Stimulated activated CD4-positive, alpha-beta T cell treated with anti-CD3 and anti-CD28 coated beads, Interleukin-15, amount 100 ng/mL, for 24 hours (primary cell): ENCODE measurements around the gene NOD1.
"Not testable (repeated sequence)": the region's sequence is repeated elsewhere in the genome, so short reads cannot be mapped to it uniquely, and the experiment has no call there.

Experiments
- DNase-seq: peaks from one replicate; pipeline ENCODE4 v3.0.0-alpha.2; 2020

The NOD1 gene

DNA sequence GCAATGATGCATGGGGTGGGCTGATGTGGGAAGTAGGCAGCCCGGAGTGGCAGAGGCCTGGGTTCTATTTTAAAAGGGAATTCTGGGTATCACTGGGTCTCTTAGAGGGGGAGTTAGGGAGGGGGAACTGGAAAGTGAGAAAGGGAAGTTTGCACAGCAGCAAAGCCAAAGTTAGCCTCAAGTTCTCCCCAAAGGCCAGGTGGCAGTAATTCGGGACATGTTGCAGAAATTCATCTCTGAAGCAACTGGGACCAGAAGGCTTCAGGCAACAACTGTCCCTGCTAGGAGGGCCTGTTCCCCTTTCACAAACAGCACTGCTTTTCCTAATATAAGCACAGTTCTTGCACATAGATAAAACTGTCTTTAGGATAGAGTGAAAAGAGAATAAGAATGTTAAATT lies 67.4 kb downstream of the NOD1 start:
- DNase-seq, result no peak

DNA sequence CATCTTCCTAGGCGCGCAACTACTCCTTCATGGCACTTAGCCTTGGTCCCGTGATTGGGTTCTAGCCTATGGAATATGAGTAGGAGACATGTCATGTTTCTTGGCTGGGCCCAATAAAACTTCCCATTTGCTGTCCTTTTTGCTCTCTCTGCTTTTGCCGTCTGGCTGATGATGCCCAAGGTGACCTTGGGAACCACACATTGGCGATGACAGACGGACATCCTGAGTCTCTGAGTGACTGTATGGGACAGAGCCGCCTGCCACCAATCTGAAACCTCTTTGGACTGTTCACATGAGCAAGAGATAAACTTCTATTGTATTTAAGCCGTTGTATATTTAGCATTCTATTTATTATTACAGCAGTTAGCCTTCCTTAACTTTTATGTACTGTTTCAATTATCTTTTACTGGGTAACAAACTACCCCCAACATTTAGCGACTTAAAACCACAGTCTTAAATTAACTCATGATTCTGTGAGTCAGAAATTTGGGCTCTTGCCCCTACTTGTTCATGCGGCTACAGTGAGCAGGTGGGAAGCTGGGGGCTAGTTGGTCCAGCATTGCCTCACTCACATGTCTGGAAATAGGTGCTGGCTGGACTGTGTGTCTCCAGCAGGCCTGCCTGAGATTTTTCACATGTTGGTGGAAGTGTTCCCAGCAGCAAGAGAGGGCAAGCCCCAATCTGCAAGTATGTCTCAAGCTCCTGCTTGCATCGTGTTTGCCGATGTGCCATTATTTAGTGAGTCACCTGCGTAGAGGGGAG lies 71.7 kb downstream of the NOD1 start:
- no peak for DNase-seq

DNA sequence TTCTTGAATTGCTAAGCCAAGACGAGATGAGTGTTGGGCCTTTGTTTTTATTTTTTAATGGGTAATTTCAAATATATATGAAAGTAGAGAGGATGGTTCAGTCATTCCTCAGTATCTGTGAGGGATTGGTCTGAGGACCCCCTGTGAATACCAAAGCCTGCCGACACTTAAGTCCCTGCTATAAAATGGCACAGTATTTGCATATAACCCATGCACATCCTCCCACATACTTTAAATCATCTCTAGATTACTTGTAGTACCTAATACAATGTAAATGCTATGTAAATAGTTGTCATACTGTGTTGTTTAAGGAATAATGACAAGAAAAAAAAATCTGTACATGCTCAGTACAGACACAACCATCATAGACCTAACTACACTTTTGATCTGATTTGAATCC lies 73.4 kb downstream of the NOD1 start:
- DNase-seq, result no peak

DNA sequence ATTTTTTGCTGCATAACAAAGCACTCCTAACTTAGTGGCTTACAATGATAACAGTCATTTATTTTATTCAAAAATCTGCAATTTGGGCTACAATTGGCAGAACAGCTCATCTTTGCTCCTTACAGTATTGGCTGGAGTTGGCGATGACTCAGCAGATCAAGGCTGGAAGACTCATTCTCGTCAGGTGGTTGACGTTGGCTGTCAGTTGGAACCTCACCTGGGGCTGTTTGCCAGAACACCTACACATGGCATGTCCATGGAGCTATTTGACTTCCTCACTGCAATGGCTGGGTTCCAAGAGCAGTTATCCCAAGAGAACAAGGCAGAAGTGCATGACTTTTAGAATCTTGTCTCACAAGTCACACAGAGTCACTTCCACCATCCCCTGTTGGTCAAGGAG lies 75.1 kb downstream of the NOD1 start:
- no peak for DNase-seq

DNA sequence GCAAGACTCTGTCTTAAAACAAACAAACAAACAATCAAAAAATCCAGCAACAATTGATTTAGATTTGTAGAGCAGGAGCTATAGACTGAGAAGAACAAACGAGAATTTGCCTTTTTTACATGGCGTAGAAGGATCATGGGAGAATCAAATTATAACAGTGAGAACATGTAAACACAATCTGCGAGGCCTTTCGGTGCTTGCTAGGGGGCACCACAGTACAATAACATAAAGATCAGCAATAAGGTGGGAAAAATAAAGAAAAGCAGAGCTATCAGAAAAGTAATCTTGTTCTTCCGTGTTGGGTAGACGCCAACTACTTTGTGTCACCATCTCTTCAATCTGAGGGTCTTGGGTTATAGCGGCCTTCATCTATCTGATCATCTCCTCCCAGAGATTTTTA lies 82.2 kb downstream of the NOD1 start:
- DNase-seq, result no peak

DNA sequence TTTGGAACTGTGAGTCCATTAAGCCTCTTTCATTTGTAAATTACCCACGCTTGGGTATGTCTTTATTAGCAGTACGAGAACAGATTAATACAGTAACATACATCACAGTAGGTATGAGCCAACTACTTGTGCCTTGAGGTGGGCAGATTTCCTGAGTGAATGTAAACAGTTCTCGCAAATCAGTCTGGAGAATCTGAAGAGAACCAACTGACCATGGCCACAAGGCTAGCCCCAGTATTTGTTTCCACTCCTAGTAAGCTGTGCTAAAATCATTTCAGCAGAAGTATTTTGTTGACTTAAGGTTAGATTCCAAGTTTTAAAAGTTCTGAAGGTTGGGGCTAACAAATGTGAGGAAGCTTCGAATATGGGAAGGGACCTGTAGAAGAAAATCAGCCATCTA lies 82.9 kb downstream of the NOD1 start:
- no peak for DNase-seq

DNA sequence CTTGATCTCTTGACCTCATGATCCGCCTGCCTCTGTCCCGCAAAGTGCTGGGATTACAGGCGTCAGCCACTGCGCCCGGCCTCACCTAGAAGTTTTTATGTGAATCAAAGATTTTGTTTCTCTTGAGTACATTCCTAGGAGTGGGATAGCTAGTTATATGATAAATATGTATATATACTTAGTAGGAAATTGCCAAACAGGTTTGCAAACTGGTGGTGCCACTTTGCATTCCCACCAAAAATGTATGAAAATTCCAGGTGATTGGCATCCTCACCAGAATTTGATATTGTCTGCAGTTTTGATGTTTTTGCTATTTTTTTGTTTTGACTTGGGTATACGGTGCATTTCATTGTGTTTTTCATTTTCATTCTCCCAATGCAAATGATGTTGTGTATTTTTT lies 86.8 kb downstream of the NOD1 start:
- DNase-seq, result no peak

DNA sequence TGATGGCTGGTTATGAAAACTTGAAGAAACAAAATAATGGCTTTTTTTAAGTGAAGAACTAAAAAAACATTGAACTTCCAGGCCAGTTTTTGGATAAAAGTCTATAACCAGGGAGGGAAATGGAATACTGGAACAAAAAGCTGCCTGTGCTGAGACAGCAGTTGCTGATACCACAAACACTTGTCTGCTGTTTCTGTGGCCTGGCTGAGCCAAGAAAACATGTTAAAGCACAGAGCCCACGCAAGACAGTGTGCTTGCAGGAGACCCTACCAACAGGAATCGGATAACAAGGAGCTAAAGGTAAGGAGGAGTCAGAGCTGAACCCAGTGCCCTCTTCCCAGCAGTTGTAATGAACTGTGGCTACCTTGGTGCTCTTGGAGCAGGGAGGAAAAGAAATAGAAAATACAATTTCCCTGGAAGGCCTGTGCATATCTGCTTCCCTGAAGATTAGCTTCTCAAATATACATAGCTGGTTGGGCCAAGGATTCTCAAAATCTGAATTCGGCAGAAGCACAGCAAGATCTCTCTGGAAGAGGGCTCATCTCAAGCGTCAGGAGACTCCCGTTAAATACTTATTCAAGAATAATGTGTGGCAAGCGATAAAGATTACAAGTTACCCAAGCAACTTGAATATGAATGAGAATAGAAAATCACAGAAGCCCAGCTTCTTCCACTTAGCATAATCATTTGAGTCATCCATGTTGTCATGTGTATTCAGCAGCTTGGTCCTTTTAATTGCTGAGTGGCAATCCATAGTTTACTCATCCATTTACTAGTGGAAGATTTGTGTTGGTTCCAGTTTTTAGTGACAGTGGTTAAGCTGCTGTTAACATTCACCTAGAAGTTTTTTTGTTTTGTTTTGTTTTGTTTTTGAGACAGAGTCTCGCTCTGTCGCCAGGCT lies 87.6 kb downstream of the NOD1 start:
- DNase-seq, result no peak

DNA sequence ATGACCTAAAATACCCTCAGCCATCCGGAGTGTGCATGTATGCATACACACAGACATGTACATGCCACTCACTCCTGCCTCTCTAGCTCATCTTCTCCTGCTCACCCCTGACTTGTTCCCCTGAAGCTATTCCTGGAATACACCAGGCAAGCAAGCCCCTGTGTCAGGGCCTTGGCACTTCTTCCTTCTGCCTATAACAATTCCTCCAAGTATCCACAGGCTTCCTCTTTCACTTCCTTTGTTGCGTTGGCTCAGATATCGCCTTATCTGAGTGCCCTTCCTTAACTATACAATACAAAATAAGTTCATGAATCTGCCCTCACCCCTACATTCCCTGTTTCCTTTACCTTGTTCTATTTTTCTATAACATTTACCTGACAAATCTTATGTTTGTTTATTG lies 88.8 kb downstream of the NOD1 start:
- no peak for DNase-seq

DNA sequence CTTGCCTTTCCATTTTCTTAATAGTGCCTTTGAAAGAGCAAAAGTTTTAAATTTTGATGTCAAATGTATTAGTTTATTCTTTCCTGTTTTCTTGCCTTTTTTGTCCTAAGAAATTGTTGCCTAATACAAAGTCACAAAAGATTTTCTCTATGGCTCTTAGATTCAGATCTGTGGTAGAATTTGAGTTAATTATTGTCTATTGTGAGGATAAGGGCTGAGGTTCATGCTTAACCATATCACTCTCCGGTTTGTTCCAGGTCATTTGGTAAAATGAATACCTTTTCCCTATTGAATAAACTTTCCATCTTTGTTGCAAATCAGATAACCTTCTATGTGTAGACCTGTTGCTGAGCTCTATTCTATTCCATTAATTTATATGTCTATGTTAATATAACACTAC lies 96.0 kb downstream of the NOD1 start:
- no peak for DNase-seq

DNA sequence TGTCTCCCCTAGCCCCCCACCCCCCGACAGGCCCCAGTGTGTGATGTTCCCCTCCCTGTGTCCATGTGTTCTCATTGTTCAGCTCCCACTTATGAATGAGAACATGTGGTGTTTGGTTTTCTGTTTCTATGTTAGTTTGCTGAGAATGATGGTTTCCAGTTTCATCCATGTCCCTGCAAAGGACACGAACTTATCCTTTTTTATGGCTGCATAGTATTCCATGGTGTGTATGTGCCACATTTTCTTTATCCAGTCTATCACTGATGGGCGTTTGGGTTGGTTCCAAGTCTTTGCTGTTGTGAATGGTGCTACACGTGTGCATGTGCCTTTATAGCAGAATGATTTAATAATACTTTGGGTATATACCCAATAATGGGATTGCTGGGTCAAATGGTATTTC lies 97.8 kb downstream of the NOD1 start:
- not testable (repeated sequence) for DNase-seq

DNA sequence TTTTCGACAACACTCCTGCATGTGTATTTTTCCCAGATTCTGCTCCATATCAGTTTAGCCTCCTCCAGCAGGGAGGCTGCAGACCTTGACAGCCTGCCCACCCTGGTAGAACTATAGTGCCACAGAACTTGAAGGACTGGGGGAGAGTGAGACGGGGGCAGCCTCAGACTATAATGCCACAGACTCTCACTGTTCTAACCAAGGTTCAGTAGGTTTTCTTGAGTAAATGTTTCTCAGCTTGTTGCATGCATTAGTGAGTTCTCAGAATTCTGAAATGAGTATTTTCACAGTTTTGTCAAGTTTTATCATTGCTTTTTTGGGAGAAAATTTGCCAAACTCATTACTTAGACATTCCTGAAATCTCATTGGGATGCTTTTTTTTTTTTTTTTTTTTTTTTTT lies 98.3 kb downstream of the NOD1 start:
- DNase-seq, result no peak

DNA sequence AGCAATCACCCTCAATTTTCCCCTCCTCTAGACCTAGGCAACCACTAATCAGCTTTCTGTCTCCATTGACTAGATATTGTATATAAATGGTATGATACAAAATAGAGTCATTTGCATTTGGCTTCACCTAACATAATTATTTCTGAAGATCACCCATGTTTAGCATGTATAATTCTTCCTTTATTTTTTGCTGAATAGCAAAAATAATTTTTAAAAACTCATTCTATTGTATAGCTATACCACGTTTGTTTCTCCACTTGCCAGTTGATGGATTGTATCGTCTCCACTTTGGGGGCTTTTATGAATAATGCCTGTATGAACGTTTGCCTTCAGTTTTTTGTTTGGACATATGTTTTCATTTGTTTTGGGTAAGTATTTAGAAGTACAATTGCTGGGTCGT lies 98.8 kb downstream of the NOD1 start:
- DNase-seq, result no peak

DNA sequence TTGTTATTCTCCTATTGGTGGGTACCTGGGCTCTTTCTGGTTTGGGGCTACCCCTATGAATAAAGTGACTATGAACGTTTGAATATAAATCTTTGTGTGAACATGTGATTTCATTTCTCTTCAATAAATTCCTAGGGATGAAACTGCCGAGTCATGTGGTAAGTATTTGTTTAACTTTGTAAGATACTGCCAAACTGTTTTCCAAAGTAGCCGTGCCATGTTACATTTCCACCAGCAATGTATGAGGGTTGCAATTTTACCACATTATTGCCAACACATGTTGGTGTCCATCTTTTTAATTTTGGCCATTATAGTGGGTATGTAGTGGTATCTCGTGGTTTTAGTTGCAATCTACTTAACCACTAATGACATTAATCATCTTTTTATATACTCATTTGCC lies 99.5 kb downstream of the NOD1 start:
- no peak for DNase-seq

DNA sequence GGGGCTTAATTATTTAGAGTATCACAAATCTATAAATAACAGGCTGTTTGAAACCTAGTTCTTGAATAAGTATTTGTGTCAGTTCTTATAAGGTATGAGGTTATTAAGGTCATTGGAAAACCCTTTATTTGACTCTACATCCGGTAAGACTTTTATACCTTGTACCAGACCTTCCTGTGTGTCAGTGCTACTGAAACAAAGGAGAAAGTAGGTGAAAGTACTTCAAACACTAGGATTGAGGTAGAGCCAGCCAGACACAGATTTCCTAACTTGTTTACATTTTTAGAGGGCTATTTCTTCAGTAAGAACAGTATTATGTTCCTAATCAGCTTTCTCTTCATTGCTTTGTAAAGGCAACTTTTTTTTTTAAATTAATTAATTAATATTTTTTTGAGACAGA lies 100.3 kb downstream of the NOD1 start:
- no peak for DNase-seq
